Raji (cell line): ENCODE data around the gene IQCK.

Experiments
- POLR2A ChIP-seq: IDR thresholded peaks from 2 replicates; pipeline ENCODE4 v1.6.1; 2011; ENCODE audit warnings: low read depth, low read length, control low read depth; ENCODE audit not compliant: insufficient read depth

IQCK gene

DNA sequence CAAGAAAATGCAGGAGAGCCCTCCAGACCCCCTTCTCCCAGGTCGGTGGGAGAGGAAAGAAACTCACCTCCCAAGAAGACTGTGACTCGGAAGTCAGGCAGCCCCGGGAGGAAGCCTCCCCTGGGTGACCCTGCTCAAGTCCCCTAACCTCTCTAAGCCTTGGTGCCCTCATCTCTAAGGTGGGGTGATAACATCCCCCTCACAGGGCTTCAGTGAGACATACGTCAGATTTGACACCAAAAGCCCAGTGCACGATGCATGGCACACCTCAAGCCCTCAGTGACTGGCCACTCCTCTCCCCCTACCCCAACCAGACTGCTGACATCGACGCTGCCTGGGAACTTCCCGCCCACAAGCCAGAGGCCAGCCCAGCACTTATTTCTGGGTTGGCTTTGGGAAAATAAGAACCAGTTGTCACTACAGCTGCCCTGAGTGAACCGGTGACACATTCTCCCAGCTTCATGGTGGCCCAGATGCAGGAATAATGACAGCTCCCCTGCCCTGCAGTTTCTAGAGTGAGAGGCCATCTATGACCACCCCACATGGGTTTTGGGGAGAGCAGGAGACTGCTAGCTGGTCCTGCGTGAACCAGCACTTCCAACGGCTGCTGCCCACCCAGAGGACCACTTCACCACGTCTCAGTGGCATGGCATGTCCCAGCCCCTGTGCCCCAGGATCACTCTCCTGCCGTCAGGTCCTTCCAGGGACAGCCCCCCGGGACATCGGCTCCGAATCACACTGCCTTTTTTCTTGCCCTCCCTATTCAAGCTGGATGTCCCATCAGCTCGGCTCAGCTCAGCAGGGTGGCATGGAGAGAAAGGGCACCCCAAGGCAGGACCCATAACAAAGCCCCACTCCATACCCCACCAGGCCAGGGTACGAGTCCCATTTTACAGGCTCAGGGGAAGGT lies 9.5 kb upstream of the IQCK start:
- no peak for TF ChIP-seq POLR2A

DNA sequence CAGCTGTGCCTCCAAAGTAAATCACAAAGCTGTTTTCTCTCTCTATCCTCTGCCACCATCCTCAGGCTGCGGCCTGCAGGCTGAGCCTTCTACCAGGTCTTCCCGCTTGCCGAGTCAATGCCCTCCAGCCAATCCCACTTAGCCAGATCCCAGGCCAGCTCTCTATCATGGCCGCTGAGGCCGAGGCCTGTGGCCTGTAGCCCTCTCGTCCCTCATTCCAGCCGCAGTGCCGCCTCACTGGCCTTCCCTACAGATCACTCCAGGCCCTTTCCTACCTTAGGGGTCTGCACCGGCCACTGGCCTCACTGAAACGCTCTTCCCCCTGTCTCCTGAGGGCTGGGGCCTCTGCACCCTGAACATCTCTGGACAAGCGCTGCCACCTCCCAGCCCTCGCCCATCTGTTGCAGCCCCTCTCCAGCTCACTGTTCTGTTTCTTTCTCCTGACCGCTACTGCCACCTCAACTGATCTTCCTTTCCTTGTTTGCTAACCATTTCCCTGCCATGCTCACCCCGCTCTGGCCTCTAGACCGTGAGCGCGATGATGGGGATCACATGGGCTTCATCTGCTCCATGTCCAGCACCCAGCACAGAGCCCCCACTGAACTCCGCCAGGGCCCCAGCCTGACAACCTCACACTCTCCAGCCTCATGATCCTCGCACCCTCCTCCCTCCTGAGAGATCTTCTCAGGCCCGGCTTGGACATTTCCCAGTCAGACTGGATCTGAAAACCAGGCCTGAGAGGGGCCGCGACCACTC lies 8.5 kb upstream of the IQCK start:
- TF ChIP-seq POLR2A = no peak

GRCh38 chr16:19710191-19710908 lies 7.7 kb upstream of the IQCK start:
- TF ChIP-seq POLR2A = no peak

- no peak for TF ChIP-seq POLR2A
Measured at GRCh38 chr16:19710991-19711545, 7.0 kb upstream of the IQCK start.

DNA sequence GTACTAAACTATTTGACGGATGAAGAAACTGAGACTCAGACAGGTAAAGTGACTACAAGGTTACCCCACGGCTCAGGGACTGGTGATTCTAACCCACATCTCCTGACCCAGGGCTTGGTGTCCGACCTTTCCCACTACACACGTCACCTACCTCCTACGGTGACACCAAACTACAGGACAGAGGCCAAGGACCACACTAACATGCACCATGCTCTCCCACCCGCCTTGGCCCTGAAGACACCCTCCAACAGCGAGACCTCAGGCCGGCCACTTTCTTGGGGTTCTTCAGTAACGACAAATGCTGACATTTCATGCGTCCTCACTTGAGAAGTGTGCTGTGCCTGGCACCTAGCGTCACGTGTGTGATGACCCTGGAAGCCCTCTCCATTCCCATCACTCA lies 6.4 kb upstream of the IQCK start:
- no peak for TF ChIP-seq POLR2A

- no peak for TF ChIP-seq POLR2A
Measured at GRCh38 chr16:19712418-19713058, 5.5 kb upstream of the IQCK start.

DNA sequence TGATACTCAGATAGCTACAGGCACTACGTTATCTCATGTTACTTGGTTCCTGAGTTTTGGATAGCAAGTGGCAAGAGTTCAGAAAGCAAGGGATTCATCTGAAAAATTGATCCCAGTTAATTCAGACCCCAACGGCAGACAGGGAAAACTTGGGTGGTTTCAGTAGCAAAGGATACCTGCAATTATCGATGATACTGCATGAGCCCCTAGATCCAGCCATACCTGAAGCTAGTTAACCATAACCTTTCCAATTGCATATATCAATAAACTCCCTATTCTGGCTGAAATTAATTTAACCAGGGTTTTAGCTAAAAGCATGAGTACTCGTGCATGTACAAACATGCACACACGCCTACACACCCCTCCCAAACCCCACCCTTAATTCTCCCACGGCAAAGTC lies 4.4 kb upstream of the IQCK start:
- no peak for TF ChIP-seq POLR2A

GRCh38 chr16:19715566-19715965 lies 2.5 kb upstream of the IQCK start:
- no peak for TF ChIP-seq POLR2A

DNA sequence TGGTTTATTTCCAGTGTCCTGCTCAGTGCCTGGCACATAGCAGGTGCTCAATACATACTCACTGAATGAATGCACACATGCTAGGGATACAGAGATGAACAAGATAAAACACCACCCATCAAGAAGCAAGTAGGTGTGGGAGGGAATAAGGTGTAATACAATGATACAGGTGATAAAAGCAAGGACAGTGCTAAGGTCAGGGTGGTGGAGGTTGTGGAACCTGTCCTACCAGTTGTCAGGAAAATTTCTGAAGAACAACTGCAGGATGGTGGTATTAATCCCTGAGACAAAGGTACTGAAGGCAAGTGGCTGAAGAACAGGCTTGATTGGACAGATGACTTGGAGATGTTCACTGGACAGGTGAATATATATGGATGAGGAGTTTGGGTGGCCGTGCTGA lies 1.9 kb upstream of the IQCK start:
- no peak for TF ChIP-seq POLR2A

DNA sequence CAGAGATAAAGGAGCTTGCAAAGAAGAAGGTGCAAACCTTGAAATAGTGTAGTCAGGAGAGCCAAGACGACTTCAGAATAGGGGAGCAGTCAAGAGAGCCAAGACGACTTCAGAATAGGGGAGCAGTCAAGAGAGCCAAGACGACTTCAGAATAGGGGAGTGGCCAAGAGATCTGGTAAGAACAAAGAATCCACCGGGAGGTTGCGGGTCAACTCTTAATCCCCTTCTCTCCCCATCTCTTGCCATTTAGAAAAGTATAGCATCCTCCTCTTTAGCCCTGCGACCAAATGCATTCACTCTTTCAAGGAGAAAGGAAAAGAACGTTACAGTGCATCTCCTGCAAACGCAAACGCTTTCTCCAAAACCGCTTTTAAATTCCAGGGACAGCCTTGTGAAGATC lies 757 bp upstream of the IQCK start:
- TF ChIP-seq POLR2A = no peak

DNA sequence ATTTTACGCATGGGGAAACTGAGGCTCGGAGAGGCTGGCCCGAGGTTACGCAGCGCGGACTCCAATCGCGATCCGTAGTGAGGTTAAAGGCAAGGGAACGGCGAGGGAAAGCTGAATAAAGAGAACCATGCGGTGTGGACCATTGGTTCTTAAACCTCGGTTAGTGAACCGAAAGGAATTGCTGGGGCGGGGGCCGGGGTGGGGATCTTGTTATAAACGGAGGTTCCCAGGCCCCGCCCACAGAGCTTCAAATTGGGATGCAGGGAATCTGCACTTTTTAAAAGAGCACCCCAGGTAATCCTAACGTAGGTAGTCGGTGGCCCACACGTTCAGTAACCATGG lies 524 bp downstream of the IQCK start:
- no peak for TF ChIP-seq POLR2A

DNA sequence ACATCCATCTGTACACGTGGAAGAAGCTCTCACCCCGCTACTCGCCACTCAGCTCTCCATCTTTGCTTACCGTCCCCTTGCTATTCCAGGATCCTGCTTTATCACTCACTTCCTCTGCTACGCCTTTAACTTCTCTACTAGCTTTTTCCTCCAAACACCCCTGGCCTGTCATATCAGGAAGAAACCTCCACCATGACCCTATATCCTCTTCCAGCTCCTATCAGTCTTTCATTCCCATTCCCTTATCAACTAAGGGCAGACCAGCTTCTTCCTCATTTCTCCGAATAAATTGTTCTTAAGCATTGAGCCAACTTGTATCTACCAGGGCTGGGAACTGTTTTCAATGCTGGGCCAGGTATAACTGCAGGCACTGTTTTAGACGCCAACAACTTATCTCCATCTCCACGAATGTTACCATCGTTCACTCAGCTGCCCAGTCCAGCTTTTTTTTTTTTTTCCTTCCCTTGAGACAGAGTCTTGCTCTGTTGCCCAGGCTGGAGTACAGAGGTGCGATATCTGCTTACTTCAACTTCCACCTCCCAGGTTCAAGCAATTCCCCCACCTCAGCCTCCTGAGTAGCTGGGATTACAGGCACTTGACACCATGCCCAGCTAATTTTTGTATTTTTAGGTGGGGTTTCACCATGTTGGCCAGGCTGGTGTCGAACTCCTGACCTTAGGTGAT lies 4.3 kb downstream of the IQCK start:
- no peak for TF ChIP-seq POLR2A

DNA sequence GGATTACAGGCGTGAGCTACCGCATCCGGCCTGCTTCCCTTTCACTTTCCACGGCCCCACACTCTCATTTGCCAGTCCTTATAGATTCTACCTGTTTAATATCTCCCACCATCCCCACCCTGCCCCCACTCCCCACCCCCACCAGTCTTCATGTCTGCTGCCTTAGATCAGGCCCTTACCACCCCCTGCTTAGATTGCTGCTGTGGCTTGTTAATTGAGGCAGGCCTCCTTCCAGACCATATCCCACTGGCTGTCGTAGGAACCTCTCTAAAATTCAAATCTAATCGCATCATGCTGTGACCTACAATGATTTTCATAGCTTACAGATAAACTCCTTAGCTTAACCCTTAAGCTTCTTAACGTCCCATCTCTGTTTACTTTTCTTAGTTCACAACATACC lies 4.9 kb downstream of the IQCK start:
- TF ChIP-seq POLR2A = no peak

GRCh38 chr16:19728636-19728965 lies 10.5 kb downstream of the IQCK start:
- TF ChIP-seq POLR2A = no peak

GRCh38 chr16:19733551-19733950 lies 15.5 kb downstream of the IQCK start:
- TF ChIP-seq POLR2A = no peak
